Measurements from ENCODE around the gene OGDH.

Gene OGDH

DNA sequence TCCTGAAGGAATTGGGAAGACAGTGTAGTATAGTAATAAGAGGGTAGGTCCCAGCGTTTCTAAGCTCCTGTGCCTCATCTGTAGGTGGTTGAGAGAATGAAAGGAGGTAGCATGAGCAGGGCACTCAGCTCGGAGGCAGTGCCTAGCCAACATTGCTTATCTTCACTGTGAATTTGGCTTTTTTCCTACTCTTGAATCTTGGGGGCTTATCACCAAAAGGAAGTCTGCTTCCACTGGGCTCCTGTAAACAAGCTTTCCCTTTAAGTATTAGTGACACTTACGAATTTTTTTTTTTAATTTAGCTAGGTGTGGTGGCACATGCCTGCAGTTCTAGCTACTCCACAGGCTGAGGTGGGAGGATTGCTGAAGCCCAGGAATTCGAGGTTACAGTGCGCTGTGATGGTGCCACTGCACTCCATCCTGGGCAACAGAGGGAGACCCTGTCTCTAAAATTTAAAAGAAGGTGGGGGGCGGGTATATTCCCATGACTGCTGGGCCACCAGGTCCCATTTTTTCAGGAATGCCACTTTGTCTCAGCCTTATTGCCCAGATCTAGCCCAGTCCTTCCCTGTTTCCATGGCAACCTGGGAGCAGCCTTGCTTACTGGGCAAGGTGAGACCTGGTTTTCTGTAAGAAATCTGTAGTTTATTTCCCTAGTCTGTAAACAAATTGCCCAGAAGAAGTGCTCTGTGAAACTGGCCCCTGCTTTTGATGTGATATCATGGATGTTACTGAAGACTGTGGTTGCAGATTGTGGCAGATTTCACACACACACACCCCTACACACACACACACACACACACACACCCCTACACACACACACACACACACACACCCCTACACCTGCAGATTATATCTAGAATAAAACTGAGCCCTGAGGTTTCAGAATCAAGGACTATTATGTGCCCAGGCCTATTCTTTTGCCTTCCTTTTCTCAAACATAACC is 19.4 kb downstream of the OGDH start:
- peaks cover 15 to 57% of the 10 kb centered on the region in 2 donors for H3K36me3 ChIP-seq (replicated peaks in 1 of 2; ENCODE audit: control insufficient read depth in 2 of 2, insufficient read depth in 2 of 2, low read length in 2 of 2)
- no CpG with 5 or more reads among the region's 6 CpGs for WGBS, 2 donors (ENCODE audit: extremely low coverage in 2 of 2, insufficient read length in 2 of 2, insufficient replicate concordance in 1 of 2)
- H3K4me3 ChIP-seq (ENCODE audit: low read length in 2 of 2): no peak overlapping the region
- H2AFZ ChIP-seq (ENCODE audit: low read length): no peak overlapping the region
- H3K9ac ChIP-seq (ENCODE audit: low read depth, low read length, poor library complexity): no peak overlapping the region
- no peak overlapping the region for H2BK120ac ChIP-seq (ENCODE audit: low read depth, low read length)
- H2BK15ac ChIP-seq (ENCODE audit: low read length): no peak overlapping the region
- no peak for DNase-seq (ENCODE audit: low spot score)
- no peak overlapping the region for H3K18ac ChIP-seq (ENCODE audit: low read length)
- no peak overlapping the region for H4K91ac ChIP-seq (ENCODE audit: low read depth, low read length, poor library complexity)
- H3K27ac ChIP-seq (replicated peaks; ENCODE audit: low read length): no peak overlapping the region
- no peak overlapping the region for H2BK5ac ChIP-seq (ENCODE audit: low read length)
- H3K4me1 ChIP-seq (ENCODE audit: control insufficient read depth in 2 of 2, insufficient read depth in 1 of 2, low read depth in 1 of 2, low read length in 2 of 2): no peaks in the 10 kb centered on the region
- no peak overlapping the region for H3K4ac ChIP-seq (ENCODE audit: low read length)
- H4K8ac ChIP-seq (ENCODE audit: low read depth, low read length): no peak overlapping the region
- H3K23ac ChIP-seq (ENCODE audit: low read depth, low read length, poor library complexity): no peak overlapping the region
- no peak overlapping the region for H3K14ac ChIP-seq (ENCODE audit: low read length)
- no peak overlapping the region for H2AK5ac ChIP-seq (ENCODE audit: low read depth, low read length)
- H3K79me1 ChIP-seq (ENCODE audit: low read depth, low read length): peaks cover 5% of the 10 kb centered on the region
- H3K9me3 ChIP-seq (replicated peaks in 1 of 2; ENCODE audit: control insufficient read depth in 2 of 2, insufficient read depth in 1 of 2, low read depth in 1 of 2, low read length in 2 of 2): peaks cover 0 to 3% of the 10 kb centered on the region in 2 donors
- no peak overlapping the region for H2BK12ac ChIP-seq (ENCODE audit: low read length)
- no peaks in the 10 kb centered on the region for H3K27me3 ChIP-seq (ENCODE audit: control insufficient read depth in 3 of 3, insufficient read depth in 3 of 3, low read depth in 1 of 3, low read length in 3 of 3)
- no peak overlapping the region for H3K4me2 ChIP-seq (ENCODE audit: insufficient read depth, low read length, poor library complexity, severe bottlenecking)

GRCh38 chr7:44626620-44627019 is 20.2 kb downstream of the OGDH start:
- Histone ChIP-seq H3K79me1 (ENCODE audit: low read depth, low read length) (peaks cover 5% of the 10 kb centered on the region), H2AFZ (ENCODE audit: low read length) (no peak overlapping the region), H4K8ac (ENCODE audit: low read depth, low read length) (no peak overlapping the region), H4K91ac (ENCODE audit: low read depth, low read length, poor library complexity) (no peak overlapping the region), H3K9ac (ENCODE audit: low read depth, low read length, poor library complexity) (no peak overlapping the region), H3K4ac (ENCODE audit: low read length) (no peak overlapping the region), H3K9me3 (replicated peaks in 1 of 2; ENCODE audit: control insufficient read depth in 2 of 2, insufficient read depth in 1 of 2, low read depth in 1 of 2, low read length in 2 of 2) (peaks cover 0 to 3% of the 10 kb centered on the region in 2 donors), H3K14ac (ENCODE audit: low read length) (no peak overlapping the region), H3K4me3 (ENCODE audit: low read length in 2 of 2) (no peak overlapping the region), H2BK5ac (ENCODE audit: low read length) (no peak overlapping the region), H3K36me3 (replicated peaks in 1 of 2; ENCODE audit: control insufficient read depth in 2 of 2, insufficient read depth in 2 of 2, low read length in 2 of 2) (peaks cover 15 to 57% of the 10 kb centered on the region in 2 donors), H3K27ac (replicated peaks; ENCODE audit: low read length) (no peak overlapping the region), H3K27me3 (ENCODE audit: control insufficient read depth in 3 of 3, insufficient read depth in 3 of 3, low read depth in 1 of 3, low read length in 3 of 3) (no peaks in the 10 kb centered on the region), H2AK5ac (ENCODE audit: low read depth, low read length) (no peak overlapping the region), H2BK15ac (ENCODE audit: low read length) (no peak overlapping the region), H3K4me2 (ENCODE audit: insufficient read depth, low read length, poor library complexity, severe bottlenecking) (no peak overlapping the region), H3K4me1 (ENCODE audit: control insufficient read depth in 2 of 2, insufficient read depth in 1 of 2, low read depth in 1 of 2, low read length in 2 of 2) (peaks cover 0 to 7% of the 10 kb centered on the region in 2 donors), H2BK120ac (ENCODE audit: low read depth, low read length) (no peak overlapping the region), H3K18ac (ENCODE audit: low read length) (no peak overlapping the region), H3K23ac (ENCODE audit: low read depth, low read length, poor library complexity) (no peak overlapping the region), H2BK12ac (ENCODE audit: low read length) (no peak overlapping the region)
- no peak for DNase-seq (ENCODE audit: low spot score)
- no CpG with 5 or more reads among the region's 4 CpGs for WGBS, 2 donors (ENCODE audit: extremely low coverage in 2 of 2, insufficient read length in 2 of 2, insufficient replicate concordance in 1 of 2)

DNA sequence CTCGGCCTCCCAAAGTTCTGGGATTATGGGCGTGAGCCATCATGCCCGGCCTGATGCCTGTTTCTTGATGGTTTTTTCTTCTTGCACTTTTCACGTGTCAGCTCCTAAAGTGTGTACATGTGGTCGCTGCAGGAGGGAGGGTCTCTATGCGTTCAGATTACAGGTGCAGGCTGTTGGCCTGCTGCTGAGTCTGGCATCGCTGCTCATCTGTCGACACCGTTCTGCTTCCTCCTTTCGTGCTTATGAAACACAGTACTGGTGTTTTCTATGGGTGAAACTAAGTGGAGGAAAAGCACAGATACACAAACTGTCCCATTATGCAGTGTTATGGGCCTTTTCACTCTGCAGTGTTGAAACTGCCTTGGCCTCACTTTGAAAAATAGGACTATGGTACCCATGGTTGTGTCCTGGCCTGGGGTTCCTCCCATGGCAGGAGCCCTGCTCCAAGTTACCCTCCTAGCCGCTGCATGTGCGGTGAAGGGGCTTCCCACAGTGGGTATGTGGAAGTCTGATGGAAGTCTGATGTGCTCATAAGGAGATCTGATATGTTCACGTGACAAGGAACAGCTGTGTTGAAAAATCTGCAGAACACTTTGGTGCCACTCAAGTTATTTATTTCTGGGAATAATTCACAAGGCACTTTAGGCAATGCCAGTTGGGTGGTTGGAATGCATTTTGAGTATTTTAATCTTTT is 23.5 kb downstream of the OGDH start:
- H4K8ac ChIP-seq (ENCODE audit: low read depth, low read length): no peak overlapping the region
- no peak overlapping the region for H3K4me2 ChIP-seq (ENCODE audit: insufficient read depth, low read length, poor library complexity, severe bottlenecking)
- H3K9me3 ChIP-seq (replicated peaks in 1 of 2; ENCODE audit: control insufficient read depth in 2 of 2, insufficient read depth in 1 of 2, low read depth in 1 of 2, low read length in 2 of 2): no peaks in the 10 kb centered on the region
- H3K79me1 ChIP-seq (ENCODE audit: low read depth, low read length): no peaks in the 10 kb centered on the region
- no peak overlapping the region for H3K9ac ChIP-seq (ENCODE audit: low read depth, low read length, poor library complexity)
- no peak overlapping the region for H3K18ac ChIP-seq (ENCODE audit: low read length)
- H3K27me3 ChIP-seq (ENCODE audit: control insufficient read depth in 3 of 3, insufficient read depth in 3 of 3, low read depth in 1 of 3, low read length in 3 of 3): no peaks in the 10 kb centered on the region
- H2BK5ac ChIP-seq (ENCODE audit: low read length): no peak overlapping the region
- no peak overlapping the region for H3K14ac ChIP-seq (ENCODE audit: low read length)
- no peak for DNase-seq (ENCODE audit: low spot score)
- H3K27ac ChIP-seq (replicated peaks; ENCODE audit: low read length): no peak overlapping the region
- no peak overlapping the region for H2BK120ac ChIP-seq (ENCODE audit: low read depth, low read length)
- H2BK15ac ChIP-seq (ENCODE audit: low read length): no peak overlapping the region
- H3K4me1 ChIP-seq (ENCODE audit: control insufficient read depth in 2 of 2, insufficient read depth in 1 of 2, low read depth in 1 of 2, low read length in 2 of 2): peaks cover 0 to 10% of the 10 kb centered on the region in 2 donors
- H3K4me3 ChIP-seq (ENCODE audit: low read length in 2 of 2): no peak overlapping the region
- no CpG with 5 or more reads among the region's 13 CpGs for WGBS, 2 donors (ENCODE audit: extremely low coverage in 2 of 2, insufficient read length in 2 of 2, insufficient replicate concordance in 1 of 2)
- no peak overlapping the region for H4K91ac ChIP-seq (ENCODE audit: low read depth, low read length, poor library complexity)
- H3K4ac ChIP-seq (ENCODE audit: low read length): no peak overlapping the region
- no peak overlapping the region for H2BK12ac ChIP-seq (ENCODE audit: low read length)
- no peak overlapping the region for H3K23ac ChIP-seq (ENCODE audit: low read depth, low read length, poor library complexity)
- no peak overlapping the region for H2AFZ ChIP-seq (ENCODE audit: low read length)
- peaks cover 8 to 48% of the 10 kb centered on the region in 2 donors for H3K36me3 ChIP-seq (replicated peaks in 1 of 2; ENCODE audit: control insufficient read depth in 2 of 2, insufficient read depth in 2 of 2, low read length in 2 of 2)
- no peak overlapping the region for H2AK5ac ChIP-seq (ENCODE audit: low read depth, low read length)
